GM19455 (cell line): ENCODE results near the gene DLGAP1.
A peak's percentile ranks its signal among the peaks of the same experiment; 100 is the strongest.

Experiments
- ATAC-seq: cut with Tn5 transposase; IDR thresholded peaks from one replicate; pipeline ENCODE4 v1.9.1; 2021; ENCODE audit not compliant: unreplicated experiment

DLGAP1 gene

DNA sequence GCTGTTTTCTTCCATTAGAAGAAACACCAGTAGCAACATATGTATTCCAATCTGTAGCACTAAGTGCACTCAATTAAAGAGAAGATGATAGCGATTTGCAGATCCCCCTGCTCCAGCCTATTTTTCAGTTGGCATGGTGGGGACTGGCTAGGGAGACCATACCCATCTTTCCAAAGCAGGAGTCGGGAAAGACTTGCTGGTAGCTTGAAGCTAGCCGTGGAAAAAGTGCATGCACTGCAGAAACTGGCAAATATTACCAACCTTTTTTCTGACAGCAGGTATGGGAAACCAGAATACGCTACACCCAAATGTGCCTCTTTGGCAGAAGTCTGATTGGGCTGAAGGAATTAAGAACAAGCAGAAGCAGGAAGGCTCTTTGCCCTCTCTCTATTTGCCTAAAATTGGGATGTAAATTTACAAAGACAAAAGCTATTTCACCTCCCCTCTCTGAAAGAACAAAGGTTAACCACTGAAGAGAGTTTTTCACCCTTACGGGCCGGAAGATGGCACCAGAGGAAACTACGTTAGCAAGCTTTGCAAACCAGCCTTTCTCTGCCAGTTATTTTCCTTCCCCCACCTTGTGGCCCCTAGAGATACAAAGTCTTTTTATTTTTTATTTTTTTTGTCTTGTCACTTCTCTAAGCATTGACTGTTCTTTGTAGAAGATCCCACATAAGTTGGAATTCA, 273.1 kb downstream of the DLGAP1 start:
- no peak for ATAC-seq

DNA sequence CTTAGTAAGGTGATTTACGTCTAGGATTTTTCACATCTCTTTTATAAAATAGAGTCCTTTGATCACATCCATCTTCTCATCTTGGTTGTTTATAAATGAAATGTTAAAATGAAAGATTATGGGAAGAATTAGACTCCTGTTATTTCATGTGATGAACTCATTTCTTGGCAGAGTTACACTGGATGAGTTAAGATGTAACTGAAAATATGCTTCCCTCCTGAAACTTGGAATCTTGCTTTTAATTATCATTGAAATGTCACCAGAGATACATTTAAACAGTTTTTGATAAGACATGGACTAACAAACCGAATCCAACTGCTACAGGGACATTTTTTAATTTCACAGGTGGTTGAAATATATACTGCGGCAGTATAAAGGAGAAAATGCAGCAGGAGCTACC, 274.0 kb downstream of the DLGAP1 start:
- no peak for ATAC-seq

DNA sequence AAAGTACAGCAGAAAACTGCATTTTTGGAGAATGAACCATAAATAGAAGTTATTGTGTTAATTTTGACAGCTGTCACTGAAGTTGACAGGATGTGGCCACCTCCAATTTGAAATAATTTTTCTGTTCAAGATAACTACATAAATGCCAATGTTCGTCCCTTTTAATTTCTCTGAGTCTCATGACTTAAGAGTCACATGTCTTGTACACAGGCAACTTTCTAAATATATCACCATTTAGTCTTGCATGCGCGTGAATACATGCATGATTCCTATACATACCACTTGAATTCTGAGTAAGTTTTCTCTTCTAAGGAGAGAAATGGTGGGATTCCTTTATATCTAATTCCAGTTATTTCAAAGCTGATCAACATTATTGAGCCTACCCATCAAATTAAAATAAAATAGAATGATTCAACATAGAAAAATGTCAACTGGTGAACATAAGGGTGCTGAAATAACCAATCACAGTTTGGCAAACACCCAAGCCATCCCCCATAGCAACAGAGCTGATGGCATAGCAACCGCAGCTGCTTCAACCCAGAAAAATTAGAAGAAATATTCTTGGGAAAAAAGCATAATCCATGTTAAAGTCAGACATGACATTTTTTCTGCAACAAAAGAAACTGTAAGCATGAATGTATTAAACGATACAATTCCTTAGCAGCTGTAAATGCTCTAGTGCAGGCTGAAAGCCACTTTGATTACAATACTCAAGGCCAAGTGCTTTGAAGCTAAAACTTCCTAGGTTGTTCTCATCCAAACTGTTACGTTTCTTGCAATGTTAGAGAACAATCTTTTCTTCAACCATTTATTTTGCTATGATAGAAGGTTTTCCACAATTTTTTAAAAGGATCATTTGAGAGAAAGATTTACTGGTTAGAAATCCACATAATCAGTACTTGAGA, 282.7 kb downstream of the DLGAP1 start:
- ATAC-seq: no peak

DNA sequence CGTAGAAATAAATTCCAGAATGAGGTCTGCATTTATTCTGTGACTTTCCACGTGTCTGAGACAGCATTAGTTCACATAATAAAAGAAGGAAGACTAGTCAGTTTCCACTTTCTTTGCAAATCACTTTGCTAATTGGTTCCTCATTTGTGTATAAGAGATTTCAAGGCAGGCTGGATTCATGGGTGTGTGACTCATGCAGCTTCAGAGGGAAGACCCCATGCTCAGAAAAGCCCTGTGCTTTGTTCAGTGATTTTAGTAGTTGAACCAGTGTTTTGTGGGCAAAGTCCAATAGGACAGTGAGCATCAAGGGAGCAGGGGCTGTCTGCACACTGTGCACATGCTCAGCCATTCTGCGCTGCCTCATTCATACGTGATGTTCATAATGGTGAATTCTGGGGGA, 297.8 kb downstream of the DLGAP1 start:
- no peak for ATAC-seq

DNA sequence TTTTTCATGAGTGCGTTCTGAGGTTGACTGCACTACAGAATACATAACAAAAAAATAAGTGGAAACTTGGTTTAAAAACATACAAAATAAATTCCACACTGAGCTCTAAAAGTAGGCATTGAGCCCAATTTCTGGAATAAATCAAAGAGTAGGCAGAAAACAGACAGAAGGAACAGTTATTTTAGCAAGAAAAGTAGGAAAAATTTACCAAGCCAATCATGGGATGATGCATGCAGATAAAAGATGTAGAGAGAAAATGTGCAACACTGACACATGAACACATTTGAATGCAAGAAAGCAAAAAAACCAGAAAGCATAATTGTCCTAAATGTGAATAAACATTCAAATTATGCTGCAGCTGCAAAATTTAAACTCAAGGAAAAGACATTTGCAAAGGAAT, 308.3 kb downstream of the DLGAP1 start:
- ATAC-seq: no peak

DNA sequence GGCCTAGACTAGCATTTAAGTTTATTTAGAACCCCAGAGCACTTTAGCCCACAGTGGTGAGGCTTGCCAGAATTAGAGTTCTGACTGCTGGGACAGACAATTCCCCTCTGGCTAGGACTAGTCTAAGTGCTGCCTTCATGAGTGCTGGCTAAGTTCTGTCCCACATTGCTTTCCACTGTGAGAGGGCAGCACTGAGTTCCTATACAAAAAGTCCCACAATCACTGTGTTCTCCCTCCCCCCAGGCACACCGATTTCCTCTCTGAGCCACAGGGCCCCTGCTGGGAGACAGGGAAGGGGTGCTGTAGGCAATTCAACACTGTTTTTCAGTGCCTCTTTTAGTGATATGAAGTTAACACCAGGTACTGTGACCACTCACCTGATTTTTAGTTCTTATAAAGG, 310.9 kb downstream of the DLGAP1 start:
- no peak for ATAC-seq

DNA sequence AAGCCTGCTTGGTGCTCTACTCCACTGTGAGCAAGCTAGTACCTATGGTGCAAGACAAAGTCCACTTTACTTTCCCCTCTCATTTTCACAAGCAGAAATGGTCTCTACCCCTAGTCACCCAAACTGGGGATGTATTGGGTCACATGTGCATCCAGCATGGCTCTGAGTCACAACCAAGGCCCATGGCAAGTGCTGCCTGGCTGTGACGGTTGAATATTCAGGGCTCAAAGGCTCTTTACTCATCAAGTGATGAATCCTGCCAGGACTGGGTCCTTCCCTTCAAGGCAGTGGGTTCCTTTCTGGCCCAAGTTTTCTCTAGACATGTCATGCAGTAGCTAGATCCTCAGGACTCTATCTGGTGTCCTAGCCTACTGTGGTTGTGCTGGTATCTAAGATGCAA, 311.5 kb downstream of the DLGAP1 start:
- no peak for ATAC-seq

DNA sequence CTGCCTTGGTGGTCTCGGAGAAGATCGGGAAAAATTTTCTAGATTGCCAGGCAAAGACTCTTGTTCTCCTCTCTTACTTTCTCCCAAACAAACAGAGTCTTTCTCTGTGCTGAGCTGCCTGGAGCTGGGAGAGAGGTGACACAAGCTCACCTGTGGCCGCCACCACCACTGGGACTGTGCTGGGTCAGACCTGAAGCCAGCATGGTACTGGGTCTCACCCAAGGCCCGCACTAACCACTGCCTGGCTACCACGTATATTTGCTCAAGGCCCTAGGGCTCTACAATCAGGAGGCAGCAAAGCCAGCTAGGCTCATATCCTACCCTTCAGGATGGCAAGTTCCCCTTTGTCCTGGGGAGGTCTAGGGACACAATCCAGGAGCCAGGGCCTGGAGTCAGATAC, 312.2 kb downstream of the DLGAP1 start:
- no peak for ATAC-seq

DNA sequence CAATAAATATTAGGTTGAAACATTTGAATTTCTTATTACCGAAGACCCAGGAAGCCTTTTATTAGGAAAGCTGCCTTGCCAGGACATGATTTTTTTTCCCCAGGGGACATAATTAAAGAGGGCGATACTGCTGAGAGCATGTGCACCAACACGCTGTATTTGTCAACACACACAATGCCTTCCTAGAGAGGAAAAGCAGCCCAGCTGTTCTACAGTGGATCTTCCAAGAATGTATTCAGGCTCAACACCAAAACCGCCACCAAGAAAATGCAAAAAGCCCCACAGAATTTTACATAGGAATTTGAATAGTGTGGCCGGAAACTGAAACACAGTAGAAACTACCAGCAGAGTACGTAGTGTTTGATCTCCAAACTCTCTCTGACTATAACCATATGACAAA, 320.4 kb downstream of the DLGAP1 start:
- ATAC-seq: no peak

DNA sequence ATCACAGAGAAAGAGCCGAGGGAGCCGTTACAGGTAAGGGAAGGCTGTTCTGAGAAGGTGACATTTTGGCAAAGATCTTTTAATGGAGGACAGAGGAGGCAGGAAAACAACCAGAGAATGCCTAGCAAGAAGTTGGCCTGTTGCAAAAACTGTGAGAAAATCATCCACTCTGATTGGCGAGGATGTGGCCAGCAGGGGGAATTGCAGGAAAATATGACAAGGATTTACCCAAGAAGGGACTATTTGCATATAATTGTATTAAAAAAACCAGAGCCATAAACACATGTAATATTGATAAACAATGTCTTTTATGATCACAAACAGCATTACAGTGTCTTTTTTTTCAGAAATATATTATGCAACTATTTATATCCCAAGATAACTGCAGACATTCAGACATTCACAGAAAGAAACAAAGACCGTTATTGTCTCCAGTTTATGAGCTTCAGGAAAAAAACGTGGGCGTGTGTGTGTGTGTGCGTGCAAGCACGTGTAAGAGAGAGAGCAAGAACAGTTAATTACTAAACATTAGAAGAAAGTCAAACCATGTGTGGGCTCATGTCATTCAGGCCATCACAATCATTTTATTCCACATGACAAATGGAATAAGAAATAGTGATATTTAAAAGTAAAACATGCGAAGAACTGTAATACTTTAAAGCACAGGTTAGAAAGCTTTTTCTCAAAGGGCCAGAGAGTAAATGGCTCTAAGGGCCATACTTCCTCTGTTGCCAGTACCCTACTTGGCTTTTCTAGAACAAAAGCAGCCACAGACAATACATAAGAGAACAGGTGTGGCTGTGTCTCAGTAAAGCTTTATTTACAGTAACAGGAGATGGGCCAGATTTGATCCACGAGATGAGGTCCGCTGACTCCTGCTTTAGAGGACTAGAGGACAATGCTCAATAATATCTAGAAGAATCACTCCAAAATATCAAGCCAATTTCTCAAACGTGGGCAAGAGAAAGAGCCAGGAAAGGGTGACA, 324.1 kb downstream of the DLGAP1 start:
- ATAC-seq: no peak

DNA sequence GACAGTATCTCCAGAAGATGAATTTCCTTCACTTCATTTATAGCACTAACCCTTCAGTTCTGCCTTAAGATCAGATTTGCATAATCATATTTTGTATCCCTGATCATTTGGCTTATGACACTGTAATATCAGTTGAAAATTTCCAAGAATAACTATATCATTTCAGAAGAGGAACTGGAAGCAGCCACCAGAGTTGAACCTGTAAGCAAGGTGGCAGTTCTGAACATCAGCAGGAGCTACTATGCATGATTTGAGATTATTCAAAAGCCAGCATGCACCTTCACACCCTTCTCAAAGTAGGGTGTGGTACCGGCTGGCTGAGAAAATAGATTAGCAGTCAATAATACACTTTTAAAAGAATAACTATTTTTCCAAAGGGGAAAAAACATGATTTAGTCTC, 328.2 kb downstream of the DLGAP1 start:
- ATAC-seq: no peak

DNA sequence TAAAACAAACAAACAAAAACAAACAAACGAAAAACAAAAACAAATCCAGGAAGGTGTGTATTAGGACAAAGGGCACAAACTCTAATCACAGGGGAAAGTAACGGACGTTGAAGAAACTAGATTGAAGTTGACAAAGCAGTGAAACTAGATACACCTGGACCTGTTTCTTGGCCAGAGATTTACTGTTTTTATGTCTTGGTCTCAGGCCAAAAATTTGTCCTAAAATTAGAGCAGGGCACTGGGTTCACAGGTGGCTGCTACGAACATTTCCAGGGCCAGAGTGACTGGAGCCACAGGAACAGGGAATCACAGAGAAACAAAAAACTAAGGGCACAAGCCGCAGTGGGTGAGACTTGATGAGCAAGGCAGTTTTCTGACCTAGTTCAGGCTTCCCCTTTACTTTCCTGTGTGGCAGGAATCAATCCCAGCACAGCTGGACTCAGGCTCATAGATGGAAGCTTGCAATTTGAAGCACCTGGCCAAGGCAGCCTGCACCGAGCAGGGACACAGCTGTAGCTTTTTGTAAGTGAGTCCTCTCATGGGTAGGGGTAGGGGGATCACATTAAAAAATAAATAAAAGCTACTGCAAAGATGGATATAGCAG, 329.4 kb downstream of the DLGAP1 start:
- no peak for ATAC-seq

DNA sequence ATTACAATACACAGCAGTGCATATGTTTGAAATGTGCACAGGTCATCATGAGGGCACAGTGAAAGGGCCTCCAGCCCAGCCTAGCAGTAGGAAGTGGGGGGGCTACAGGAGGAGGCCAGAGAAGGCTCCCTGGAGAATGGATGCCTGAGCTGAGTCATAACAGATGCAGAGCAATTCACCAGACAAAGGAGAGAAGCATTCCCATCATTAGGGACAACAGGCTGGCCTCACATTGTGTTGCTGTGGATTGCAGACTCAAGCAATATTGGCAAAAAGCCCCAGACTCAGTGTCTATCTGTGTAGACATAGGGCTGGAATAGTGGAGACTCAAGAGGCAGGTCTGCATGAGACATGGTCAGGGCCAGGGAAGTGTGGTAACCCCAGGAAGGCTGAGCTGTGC, 329.9 kb downstream of the DLGAP1 start:
- no peak for ATAC-seq

DNA sequence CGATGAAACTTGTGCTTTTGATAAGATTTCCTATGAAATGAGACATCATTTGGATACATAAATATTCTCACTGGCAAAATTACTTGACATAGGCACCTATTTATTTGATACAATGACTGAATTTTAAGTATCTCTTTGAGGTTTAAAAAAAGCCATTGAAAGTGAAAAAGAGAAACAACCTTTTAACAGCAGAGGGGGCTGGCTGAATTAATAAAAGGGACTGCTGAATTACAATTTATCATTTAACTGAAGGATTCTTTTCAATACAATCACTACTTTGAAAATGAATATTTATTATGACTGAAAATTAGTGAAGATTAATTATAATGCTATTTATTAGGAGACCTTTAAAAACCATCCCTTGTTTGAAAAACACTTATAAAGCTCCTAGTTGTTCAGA, 335.3 kb downstream of the DLGAP1 start:
- ATAC-seq: no peak

DNA sequence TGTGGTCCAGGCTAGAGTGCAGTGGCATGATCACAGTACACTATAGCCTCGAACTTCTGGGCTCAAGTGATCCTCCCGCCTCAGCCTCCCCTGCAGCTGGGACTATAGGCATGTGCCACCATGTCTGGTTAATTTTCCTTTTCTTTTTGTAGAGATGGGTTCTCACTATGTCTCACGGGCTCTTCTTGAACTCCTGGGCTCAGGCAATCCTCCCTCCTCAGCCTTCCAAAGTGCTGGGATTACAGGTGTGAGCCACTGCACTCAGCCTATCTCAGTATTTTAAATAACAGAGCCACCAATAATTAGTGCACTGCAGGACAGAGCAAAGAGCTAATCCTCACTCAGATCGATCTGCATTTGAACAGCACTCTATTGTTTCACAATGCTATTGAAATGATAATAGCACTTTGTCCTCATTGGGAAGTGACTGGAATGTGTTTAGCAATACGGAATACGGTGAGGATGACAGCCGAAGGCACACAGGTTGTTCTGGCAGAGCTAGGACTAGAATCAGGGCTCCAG, 335.9 kb downstream of the DLGAP1 start:
- ATAC-seq: no peak

DNA sequence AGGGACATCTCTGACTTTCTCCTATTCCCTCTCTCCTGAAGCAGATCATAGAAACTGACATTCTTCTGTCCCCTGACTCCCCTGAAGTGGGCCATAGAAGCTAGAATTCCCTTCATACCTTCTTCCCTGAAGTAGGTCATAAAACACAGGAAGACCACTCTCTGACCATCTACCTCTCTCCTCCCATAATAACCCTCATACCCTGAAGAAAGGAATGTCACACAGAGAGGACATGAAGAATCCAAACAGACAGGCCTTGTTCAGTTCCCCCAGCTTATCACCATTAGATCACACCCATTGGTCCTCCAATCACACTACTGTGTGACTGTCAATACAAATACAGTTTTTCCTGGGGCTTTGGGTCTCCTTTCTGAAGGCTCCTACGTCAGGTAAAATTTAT, 347.1 kb downstream of the DLGAP1 start:
- ATAC-seq: no peak

DNA sequence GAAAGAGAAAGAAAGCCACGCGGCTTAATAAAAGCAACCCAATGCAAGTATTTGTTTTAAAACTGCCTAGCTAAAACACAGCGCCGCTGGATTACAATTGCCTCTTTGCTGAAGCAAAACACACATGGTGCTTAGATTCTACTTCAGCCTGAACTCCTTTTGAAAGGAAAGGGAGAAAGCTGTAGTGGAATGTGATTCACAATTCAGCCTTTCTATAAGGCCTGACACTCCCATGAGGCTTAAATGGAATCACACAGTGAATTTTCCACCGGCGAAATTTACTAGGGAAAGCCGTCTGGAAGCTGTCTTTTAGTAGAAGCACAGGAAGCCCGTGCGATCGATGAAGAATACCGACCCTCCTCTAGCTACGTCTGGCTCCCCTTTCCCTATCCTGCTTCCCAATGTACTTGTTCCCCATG, 348.0 kb downstream of the DLGAP1 start:
- no peak for ATAC-seq

DNA sequence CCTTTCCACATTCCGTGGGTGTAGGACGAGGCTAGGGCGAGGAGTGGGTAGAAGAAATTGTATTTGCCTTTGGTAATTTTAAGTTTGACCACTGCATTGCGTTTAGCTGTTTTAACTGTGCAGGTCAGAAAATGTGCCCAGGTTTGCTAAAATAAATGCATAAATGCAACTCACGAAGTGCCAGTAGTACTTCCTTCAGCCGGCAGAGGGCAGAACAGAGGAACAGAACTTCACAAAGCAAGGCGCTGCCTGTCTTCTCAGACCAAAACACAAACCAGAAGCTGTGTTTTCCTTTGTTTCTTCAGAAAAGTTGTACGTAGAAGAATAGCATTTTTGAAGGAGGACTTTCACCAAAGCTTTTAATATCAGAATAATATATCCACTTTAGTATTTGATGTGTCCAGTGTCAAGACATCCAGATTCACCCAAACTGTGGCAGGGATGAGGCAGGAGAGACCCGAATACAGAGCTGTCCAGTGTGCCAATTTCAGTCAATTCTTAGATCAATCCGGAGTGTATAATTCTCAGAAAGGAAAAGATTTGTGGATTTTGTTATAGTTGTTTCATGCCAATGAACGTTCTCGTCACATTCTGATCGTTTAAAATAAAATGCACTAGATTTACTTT, 348.6 kb downstream of the DLGAP1 start:
- peak; percentile 71 for ATAC-seq

DNA sequence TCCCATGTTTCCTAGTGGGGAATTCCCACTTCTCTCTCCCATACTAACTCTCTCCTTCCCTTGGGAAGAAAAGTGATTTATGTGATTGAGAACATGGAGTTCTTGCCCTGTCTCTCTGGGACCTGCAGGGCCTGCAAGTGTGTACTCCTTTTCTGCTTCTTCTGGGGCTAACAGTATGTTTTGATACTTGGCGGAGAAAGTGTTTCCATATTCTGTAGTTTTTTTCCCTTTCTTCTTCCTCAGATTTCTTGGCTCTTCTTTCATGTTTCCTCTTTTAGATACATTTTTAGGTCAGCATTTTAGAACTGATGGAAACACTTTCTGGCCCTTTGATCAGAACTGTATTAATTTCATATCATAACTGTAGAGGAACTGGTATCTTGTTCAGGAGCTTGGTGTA, 352.2 kb downstream of the DLGAP1 start:
- ATAC-seq: no peak

DNA sequence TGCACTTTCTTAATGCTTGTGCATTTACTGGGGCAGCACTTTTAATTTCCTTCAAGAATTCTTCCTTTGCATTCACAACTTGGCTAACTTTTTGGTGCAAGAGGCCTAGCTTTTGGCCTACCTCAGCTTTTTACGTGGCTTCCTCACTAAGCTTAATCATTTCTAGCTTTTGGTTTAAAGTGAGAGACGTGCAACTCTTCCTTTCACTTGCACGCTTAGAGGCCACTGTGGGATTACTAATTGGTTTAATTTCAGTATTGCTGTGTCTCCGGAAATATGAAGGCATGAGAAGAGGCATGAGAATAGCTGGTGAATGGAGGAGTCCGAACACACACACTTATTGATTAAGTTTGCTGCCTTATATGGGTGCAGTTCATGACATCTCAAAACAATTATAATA, 354.1 kb downstream of the DLGAP1 start:
- no peak for ATAC-seq
